H1 (cell line): Measurements from ENCODE around the gene RASSF5. TPM values are rescaled to one million over a fixed set of nuclear protein-coding genes. Genes with fewer than 3 reads are reported as not detected.

Source experiments
- CTCF ChIA-PET: fragments of 300-600 bp; sonication (Branson Sonifier 250); formaldehyde crosslinking; loops from one replicate; lab custom pipeline; 2021; ENCODE audit not compliant: partially characterized antibody; lab: Charles Lee
- POLR2A ChIA-PET: fragments of 300-600 bp; sonication (Branson Sonifier 250); formaldehyde crosslinking; loops from one replicate; lab custom pipeline; 2021; ENCODE audit warnings: inconsistent platforms; ENCODE audit not compliant: partially characterized antibody; lab: Charles Lee
- DNase-seq, 2 experiments: peaks; one replicate each; pipeline versions ENCODE4 v3.0.0 to v3.0.0-alpha.2; 2010 to 2022; ENCODE audit warnings: low spot score in 2 of 2, low read depth in 1 of 2, mixed read lengths in 1 of 2
- FAIRE-seq: peaks from 2 replicates; lab custom pipeline; 2011; peaks lifted over from hg19 to GRCh38; lab: Jason Lieb, UNC
- H2AFZ ChIP-seq: 2 replicates; pipeline ENCODE4 v1.8.1; 2012; ENCODE audit warnings: low read length, inconsistent platforms
- H2AK5ac ChIP-seq: 2 replicates; pipeline ENCODE4 v1.6.1; 2013; ENCODE audit warnings: low read depth, low read length
- H2BK120ac ChIP-seq: replicated peaks from 2 replicates; pipeline ENCODE3; 2013; ENCODE audit warnings: low read depth, low read length, inconsistent platforms
- H2BK12ac ChIP-seq: 2 replicates; pipeline ENCODE4 v1.6.1; 2013; ENCODE audit warnings: low read depth, low read length
- H2BK15ac ChIP-seq: 2 replicates; pipeline ENCODE4 v1.6.1; 2013; ENCODE audit warnings: low read length
- H2BK20ac ChIP-seq: 2 replicates; pipeline ENCODE4 v1.6.1; 2013; ENCODE audit warnings: low read length
- H2BK5ac ChIP-seq: 2 replicates; pipeline ENCODE4 v1.6.1; 2013; ENCODE audit warnings: low read depth, low read length
- H3K14ac ChIP-seq: 2 replicates; pipeline ENCODE4 v1.6.1; 2013; ENCODE audit warnings: inconsistent platforms; ENCODE audit not compliant: insufficient read length
- H3K18ac ChIP-seq: 2 replicates; pipeline ENCODE4 v1.6.1; 2013; ENCODE audit warnings: low read length; ENCODE audit errors: extremely low read depth
- H3K23ac ChIP-seq: 2 replicates; pipeline ENCODE4 v1.6.1; 2013; ENCODE audit warnings: inconsistent platforms; ENCODE audit not compliant: insufficient read length
- H3K23me2 ChIP-seq: 2 replicates; pipeline ENCODE4 v1.6.1; 2013; ENCODE audit warnings: low read depth, low read length
- H3K27ac ChIP-seq: 2 replicates; pipeline ENCODE4 v1.6.1; 2011; ENCODE audit warnings: low read depth, low read length, inconsistent platforms
- H3K27me3 ChIP-seq, 4 experiments: replicated peaks in 1 of 4; 1 replicate in 1 of 4; 2 replicates in 3 of 4; pipeline versions ENCODE4 v1.6.1 to v1.8.1; 2011 to 2013; ENCODE audit warnings: low read length in 3 of 4, mild to moderate bottlenecking in 3 of 4, inconsistent platforms in 2 of 4, mixed read lengths in 2 of 4, moderate library complexity in 1 of 4; ENCODE audit not compliant: control insufficient read depth in 3 of 4, insufficient read depth in 3 of 4; ENCODE audit errors: extremely low read depth in 1 of 4
- H3K36me3 ChIP-seq, 4 experiments: 2 replicates each; pipeline versions ENCODE4 v1.6.1 to v1.8.1; 2011 to 2013; ENCODE audit warnings: mild to moderate bottlenecking in 4 of 4, low read length in 3 of 4, moderate library complexity in 2 of 4, control low read depth in 1 of 4, inconsistent platforms in 1 of 4; ENCODE audit not compliant: insufficient read depth in 4 of 4, control insufficient read depth in 2 of 4
- H3K4ac ChIP-seq: replicated peaks from 2 replicates; pipeline ENCODE3; 2013; ENCODE audit warnings: low read length, low read depth, mixed read lengths, inconsistent platforms; ENCODE audit not compliant: insufficient read length
- H3K4me1 ChIP-seq, 4 experiments: replicated peaks in 1 of 4; 1 replicate in 1 of 4; 2 replicates in 3 of 4; pipeline versions ENCODE4 v1.6.1 to v1.8.1; 2011 to 2013; ENCODE audit warnings: low read length in 3 of 4, inconsistent platforms in 2 of 4, mixed read lengths in 1 of 4; ENCODE audit not compliant: insufficient read depth in 4 of 4, control insufficient read depth in 3 of 4
- H3K4me2 ChIP-seq, 2 experiments: 2 replicates each; pipeline versions ENCODE4 v1.6.1 to v1.8.1; 2011 to 2013; ENCODE audit warnings: low read depth in 2 of 2, low read length in 2 of 2, control low read depth in 1 of 2, inconsistent platforms in 1 of 2, mild to moderate bottlenecking in 1 of 2; ENCODE audit not compliant: insufficient read depth in 1 of 2
- H3K4me3 ChIP-seq, 4 experiments: fragments of 200-600, 300-600 bp in 1 of 4; sonication (generic), shearing (Covaris generic), sonication (Bioruptor Twin) in 1 of 4; 2 replicates each; pipeline versions ENCODE4 v1.5.1 to v1.8.1; 2011 to 2016; ENCODE audit warnings: low read length in 4 of 4, low read depth in 3 of 4, control low read depth in 2 of 4, inconsistent platforms in 2 of 4, mild to moderate bottlenecking in 2 of 4, mixed read lengths in 1 of 4, moderate library complexity in 1 of 4; ENCODE audit not compliant: insufficient read depth in 2 of 4; ENCODE audit errors: extremely low read depth in 1 of 4
- H3K56ac ChIP-seq: replicated peaks from 2 replicates; pipeline ENCODE3; 2013; ENCODE audit warnings: low read depth, mild to moderate bottlenecking, mixed read lengths, low read length, inconsistent platforms; ENCODE audit not compliant: insufficient read length
- H3K79me1 ChIP-seq: 2 replicates; pipeline ENCODE4 v1.6.1; 2013; ENCODE audit warnings: low read depth, low read length, control low read depth
- H3K79me2 ChIP-seq, 2 experiments: 2 replicates each; pipeline versions ENCODE4 v1.6.1 to v1.8.1; 2012 to 2013; ENCODE audit warnings: low read length in 2 of 2, mild to moderate bottlenecking in 2 of 2, inconsistent platforms in 1 of 2; ENCODE audit not compliant: insufficient read depth in 2 of 2, control insufficient read depth in 1 of 2
- H3K9ac ChIP-seq, 4 experiments: replicated peaks in 1 of 4; 1 replicate in 1 of 4; 2 replicates in 3 of 4; pipeline versions ENCODE4 v1.6.1 to v1.8.1; 2011 to 2013; ENCODE audit warnings: low read depth in 3 of 4, low read length in 3 of 4, control low read depth in 2 of 4, mild to moderate bottlenecking in 2 of 4, moderate library complexity in 2 of 4, inconsistent platforms in 1 of 4; ENCODE audit errors: extremely low read depth in 1 of 4
- H3K9me3 ChIP-seq, 2 experiments: 2 replicates each; pipeline versions ENCODE4 v1.6.1 to v1.8.1; 2012 to 2013; ENCODE audit warnings: mild to moderate bottlenecking in 2 of 2, moderate library complexity in 2 of 2, control low read depth in 1 of 2, inconsistent platforms in 1 of 2, low read depth in 1 of 2, low read length in 1 of 2, mixed read lengths in 1 of 2; ENCODE audit not compliant: insufficient read depth in 2 of 2
- H4K20me1 ChIP-seq, 2 experiments: replicated peaks in 1 of 2; 2 replicates each; pipeline versions ENCODE3 to v1.8.1; 2011 to 2013; ENCODE audit warnings: inconsistent platforms in 2 of 2, low read length in 2 of 2, mild to moderate bottlenecking in 1 of 2; ENCODE audit not compliant: insufficient read depth in 2 of 2, control insufficient read depth in 1 of 2
- H4K5ac ChIP-seq: 2 replicates; pipeline ENCODE4 v1.6.1; 2013; ENCODE audit warnings: low read length, low read depth, mixed read lengths, inconsistent platforms; ENCODE audit not compliant: insufficient read length
- H4K8ac ChIP-seq: 2 replicates; pipeline ENCODE4 v1.8.0; 2013; ENCODE audit warnings: mild to moderate bottlenecking, moderate library complexity, low read length, inconsistent platforms; ENCODE audit not compliant: insufficient read depth; ENCODE audit errors: extremely low read depth
- H4K91ac ChIP-seq: replicated peaks from 2 replicates; pipeline ENCODE3; 2013; ENCODE audit warnings: low read length, mixed read lengths, inconsistent platforms; ENCODE audit not compliant: insufficient read length
- CEBPB ChIP-seq: IDR thresholded peaks from 2 replicates; pipeline ENCODE4 v1.6.1; 2012; ENCODE audit warnings: low read depth, low read length
- CHD1 ChIP-seq: IDR thresholded peaks from 2 replicates; pipeline ENCODE4 v1.6.1; 2012; ENCODE audit warnings: low read depth, low read length, improper control_type of control experiment
- E2F6 ChIP-seq: IDR thresholded peaks from 2 replicates; pipeline ENCODE4 v1.6.1; 2012; ENCODE audit warnings: inconsistent platforms
- EZH2 ChIP-seq: fragments of 200-600 bp; sonication (generic); IDR thresholded peaks from 2 replicates; pipeline ENCODE4 v1.7.1; 2012; ENCODE audit warnings: low read depth, mild to moderate bottlenecking, moderate library complexity, low read length, inconsistent platforms; ENCODE audit not compliant: severe bottlenecking
- GABPA ChIP-seq: IDR thresholded peaks from 2 replicates; pipeline ENCODE4 v1.6.1; 2011; ENCODE audit warnings: mild to moderate bottlenecking, low read length, moderate library complexity, borderline replicate concordance; ENCODE audit not compliant: insufficient read depth
- KDM1A ChIP-seq: fragments of 200-600, 300-600 bp; sonication (generic); IDR thresholded peaks from 2 replicates; pipeline ENCODE4 v1.7.1; 2016; ENCODE audit warnings: mild to moderate bottlenecking, low read length, borderline replicate concordance
- MAFK ChIP-seq: IDR thresholded peaks from 2 replicates; pipeline ENCODE4 v1.6.1; 2012; ENCODE audit warnings: low read depth, mild to moderate bottlenecking, improper control_type of control experiment, low read length
- NANOG ChIP-seq: IDR thresholded peaks from 2 replicates; pipeline ENCODE4 v1.6.1; 2011; ENCODE audit warnings: low read length, low read depth, mild to moderate bottlenecking, inconsistent platforms; ENCODE audit not compliant: insufficient read depth, poor library complexity, severe bottlenecking
- NRF1 ChIP-seq: IDR thresholded peaks from 2 replicates; pipeline ENCODE4 v1.6.1; 2011; ENCODE audit warnings: mild to moderate bottlenecking, low read depth, low read length, improper control_type of control experiment
- SRF ChIP-seq: IDR thresholded peaks from 2 replicates; pipeline ENCODE4 v1.6.1; 2011; ENCODE audit warnings: mild to moderate bottlenecking, low read depth, low read length, moderate library complexity
- whole genome bisulfite sequencing, 2 experiments: shearing (Covaris generic) in 1 of 2; methylation state at CpG; one replicate each; pipeline versions ENCODE4 v1.1.6 to v1.1.7; 2013 to 2015; ENCODE audit warnings: low lambda C conversion rate in 2 of 2, mixed read lengths in 2 of 2, inconsistent platforms in 1 of 2, low coverage in 1 of 2, missing lambda C conversion rate in 1 of 2; ENCODE audit not compliant: insufficient replicate concordance in 2 of 2, insufficient coverage in 1 of 2, insufficient read length in 1 of 2; ENCODE audit errors: extremely low coverage in 1 of 2, missing lambda C conversion rate in 1 of 2; 5-methylcytosine and 5-hydroxymethylcytosine counted together
- polyA plus RNA-seq, 7 experiments: library from polyadenylated mRNA; depleted of rRNA in 3 of 7; stranded (reverse) in 5 of 7; unstranded in 2 of 7; fragments of >200 nt in 5 of 7; fragments of 200-250 nt in 2 of 7; gene quantifications; 1 replicate in 5 of 7; 2 replicates in 1 of 7; 4 replicates in 1 of 7; pipeline versions ENCODE4 v1.2.1 to v1.2.3, GENCODE V29; 2011 to 2013; ENCODE audit warnings: missing spikeins in 2 of 7, mixed read lengths in 2 of 7
- total RNA-seq: library from RNA; stranded (reverse); fragmentation: NEBNext Ultra II Directional; extraction: Animal tissue kit (Norgen Biotek cat#: 25700); gene quantifications from 2 replicates; pipeline ENCODE4 v1.2.1, GENCODE V29; 2021

The RASSF5 gene
- total and polyA plus RNA-seq, 2 of the 8 experiments (the other 6 are each of a cell fraction or from before 2014, with no cell fraction given), result 0.82 to 1.8 TPM

DNA sequence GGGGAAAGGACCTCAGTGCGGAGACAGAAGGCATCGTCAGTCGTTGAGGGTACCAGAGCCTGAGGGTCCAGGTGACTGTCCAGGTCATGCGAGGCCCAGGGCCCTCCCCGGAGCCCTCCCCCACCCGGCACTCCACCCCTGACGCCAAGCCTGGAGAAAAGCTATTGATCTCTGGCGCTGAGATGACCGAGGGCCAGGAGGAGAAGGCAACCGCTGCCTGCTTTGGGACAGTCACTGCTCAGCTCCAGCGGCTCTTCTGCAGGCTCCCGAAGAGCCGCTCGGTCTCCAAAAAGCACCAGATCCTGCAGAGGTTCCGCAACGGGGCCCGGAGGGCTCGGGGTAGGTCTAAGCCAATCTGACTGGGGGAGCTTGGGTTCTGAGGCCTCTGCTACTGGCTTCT lies 10.9 kb downstream of the RASSF5 start:
- Histone ChIP-seq H2AFZ (no peak overlapping the region), H3K4ac (no peak overlapping the region), H4K20me1 (peaks cover 0 to 2% of the 10 kb centered on the region in 2 experiments), H2BK12ac (no peak overlapping the region), H3K9me3 (no peaks in the 10 kb centered on the region), H4K5ac (no peak overlapping the region), H3K56ac (no peak overlapping the region), H3K14ac (no peak overlapping the region), H3K23me2 (no peaks in the 10 kb centered on the region), H3K27me3 (no peaks in the 10 kb centered on the region), H3K23ac (no peak overlapping the region), H3K18ac (no peak overlapping the region), H3K27ac (no peak overlapping the region), H3K79me2 (no peaks in the 10 kb centered on the region), H3K4me2 (no peak overlapping the region), H3K79me1 (no peaks in the 10 kb centered on the region), H2BK120ac (no peak overlapping the region), H3K9ac (no peak overlapping the region), H2BK15ac (no peak overlapping the region), H3K4me3 (no peak overlapping the region), H3K4me1 (peaks cover 0 to 4% (median 1%) of the 10 kb centered on the region in 4 experiments; a peak in 2 of 7 replicates), H2AK5ac (no peak overlapping the region), H2BK20ac (no peak overlapping the region), H2BK5ac (no peak overlapping the region), H4K91ac (no peak overlapping the region), H3K36me3 (no peaks in the 10 kb centered on the region), H4K8ac (no peak overlapping the region)
- ChIA-PET CTCF (interaction anchor here (0.6 to 5.8 kb wide), 9 partner anchors 11 to 732 kb away, joined by 3 to 29 read pairs (median 10); partner anchors contain the start of gene RASSF5), POLR2A (interaction anchor here (0.8 to 2.2 kb wide), 2 partner anchors 11 to 94 kb away, joined by 4 to 6 read pairs; partner anchors contain the start of genes EIF2D and RASSF5)
- WGBS, 2 experiments, result 92% methylated on average over 18 of the region's 18 CpGs; no CpG with 5 or more reads in 1 of the 2 experiments
- no peak for DNase-seq
- TF ChIP-seq EZH2, result no peak
- no peak for TF ChIP-seq GABPA
- no peak for TF ChIP-seq CHD1
- no peak for TF ChIP-seq NRF1
- TF ChIP-seq SRF, result no peak
- TF ChIP-seq E2F6, result no peak
- TF ChIP-seq CEBPB, result no peak
- TF ChIP-seq KDM1A, result no peak
- no peak for TF ChIP-seq NANOG
- TF ChIP-seq MAFK, result no peak
- no peak for FAIRE-seq
